ENCODE data around the gene PIK3CB.

DNA sequence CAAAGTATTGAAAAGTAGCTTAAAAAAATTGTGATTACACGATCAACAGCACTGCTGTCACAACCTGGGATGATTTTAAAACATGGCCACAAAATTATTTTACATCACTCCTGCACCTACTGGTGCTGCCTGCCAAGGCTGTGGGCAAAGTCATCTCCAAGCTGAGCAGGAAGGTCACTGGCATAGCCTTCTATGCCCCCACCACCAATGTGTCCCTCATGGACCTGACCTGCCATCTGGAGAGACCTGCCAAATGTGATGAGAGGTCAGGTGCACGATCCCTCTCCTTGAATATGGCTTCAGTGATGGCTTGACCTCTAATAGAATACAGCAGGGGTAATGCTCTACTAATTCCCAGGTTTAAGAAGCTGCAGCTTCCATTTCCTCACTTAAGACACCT lies 57.8 kb downstream of the PIK3CB start:
- no peak for TF ChIP-seq EZH2 (IDR thresholded peaks at IDR 0.05; ENCODE audit: borderline replicate concordance, insufficient read depth, low read length, poor library complexity, severe bottlenecking)
- TF ChIP-seq, protein P1, sequence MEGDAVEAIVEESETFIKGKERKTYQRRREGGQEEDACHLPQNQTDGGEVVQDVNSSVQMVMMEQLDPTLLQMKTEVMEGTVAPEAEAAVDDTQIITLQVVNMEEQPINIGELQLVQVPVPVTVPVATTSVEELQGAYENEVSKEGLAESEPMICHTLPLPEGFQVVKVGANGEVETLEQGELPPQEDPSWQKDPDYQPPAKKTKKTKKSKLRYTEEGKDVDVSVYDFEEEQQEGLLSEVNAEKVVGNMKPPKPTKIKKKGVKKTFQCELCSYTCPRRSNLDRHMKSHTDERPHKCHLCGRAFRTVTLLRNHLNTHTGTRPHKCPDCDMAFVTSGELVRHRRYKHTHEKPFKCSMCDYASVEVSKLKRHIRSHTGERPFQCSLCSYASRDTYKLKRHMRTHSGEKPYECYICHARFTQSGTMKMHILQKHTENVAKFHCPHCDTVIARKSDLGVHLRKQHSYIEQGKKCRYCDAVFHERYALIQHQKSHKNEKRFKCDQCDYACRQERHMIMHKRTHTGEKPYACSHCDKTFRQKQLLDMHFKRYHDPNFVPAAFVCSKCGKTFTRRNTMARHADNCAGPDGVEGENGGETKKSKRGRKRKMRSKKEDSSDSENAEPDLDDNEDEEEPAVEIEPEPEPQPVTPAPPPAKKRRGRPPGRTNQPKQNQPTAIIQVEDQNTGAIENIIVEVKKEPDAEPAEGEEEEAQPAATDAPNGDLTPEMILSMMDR (IDR thresholded peaks at IDR 0.05; ENCODE audit: poor library complexity, severe bottlenecking) = no peak
- no peak for TF ChIP-seq POLR2AphosphoS5 (IDR thresholded peaks at IDR 0.05)
- TF ChIP-seq MXI1 (conservative IDR thresholded peaks at IDR 0.05; ENCODE audit: poor library complexity, severe bottlenecking) = no peak
- TF ChIP-seq SMC3 (conservative IDR thresholded peaks at IDR 0.05; ENCODE audit: poor library complexity) = no peak
- TF ChIP-seq RAD21 (conservative IDR thresholded peaks at IDR 0.05) = no peak
- TF ChIP-seq, protein P2, sequence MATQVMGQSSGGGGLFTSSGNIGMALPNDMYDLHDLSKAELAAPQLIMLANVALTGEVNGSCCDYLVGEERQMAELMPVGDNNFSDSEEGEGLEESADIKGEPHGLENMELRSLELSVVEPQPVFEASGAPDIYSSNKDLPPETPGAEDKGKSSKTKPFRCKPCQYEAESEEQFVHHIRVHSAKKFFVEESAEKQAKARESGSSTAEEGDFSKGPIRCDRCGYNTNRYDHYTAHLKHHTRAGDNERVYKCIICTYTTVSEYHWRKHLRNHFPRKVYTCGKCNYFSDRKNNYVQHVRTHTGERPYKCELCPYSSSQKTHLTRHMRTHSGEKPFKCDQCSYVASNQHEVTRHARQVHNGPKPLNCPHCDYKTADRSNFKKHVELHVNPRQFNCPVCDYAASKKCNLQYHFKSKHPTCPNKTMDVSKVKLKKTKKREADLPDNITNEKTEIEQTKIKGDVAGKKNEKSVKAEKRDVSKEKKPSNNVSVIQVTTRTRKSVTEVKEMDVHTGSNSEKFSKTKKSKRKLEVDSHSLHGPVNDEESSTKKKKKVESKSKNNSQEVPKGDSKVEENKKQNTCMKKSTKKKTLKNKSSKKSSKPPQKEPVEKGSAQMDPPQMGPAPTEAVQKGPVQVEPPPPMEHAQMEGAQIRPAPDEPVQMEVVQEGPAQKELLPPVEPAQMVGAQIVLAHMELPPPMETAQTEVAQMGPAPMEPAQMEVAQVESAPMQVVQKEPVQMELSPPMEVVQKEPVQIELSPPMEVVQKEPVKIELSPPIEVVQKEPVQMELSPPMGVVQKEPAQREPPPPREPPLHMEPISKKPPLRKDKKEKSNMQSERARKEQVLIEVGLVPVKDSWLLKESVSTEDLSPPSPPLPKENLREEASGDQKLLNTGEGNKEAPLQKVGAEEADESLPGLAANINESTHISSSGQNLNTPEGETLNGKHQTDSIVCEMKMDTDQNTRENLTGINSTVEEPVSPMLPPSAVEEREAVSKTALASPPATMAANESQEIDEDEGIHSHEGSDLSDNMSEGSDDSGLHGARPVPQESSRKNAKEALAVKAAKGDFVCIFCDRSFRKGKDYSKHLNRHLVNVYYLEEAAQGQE (IDR thresholded peaks at IDR 0.05; ENCODE audit: borderline replicate concordance) = no peak
